Right forelimb (tissue), 1 donor: ENCODE results near the gene TTC28.

Source experiments
- DNase-seq: peaks from one replicate; pipeline ENCODE4 v3.0.0-alpha.2; 2018

The TTC28 gene

GRCh38 chr22:28435982-28436381 is 243.7 kb downstream of the TTC28 start:
- DNase-seq: no peak

GRCh38 chr22:28435140-28435768 is 244.4 kb downstream of the TTC28 start:
- no peak for DNase-seq

- DNase-seq: no peak
Observed at GRCh38 chr22:28430466-28431025, 249.1 kb downstream of the TTC28 start.

GRCh38 chr22:28429711-28430110 is 249.9 kb downstream of the TTC28 start:
- no peak for DNase-seq

GRCh38 chr22:28428271-28428670 is 251.4 kb downstream of the TTC28 start:
- no peak for DNase-seq

GRCh38 chr22:28426346-28427132 is 253.1 kb downstream of the TTC28 start:
- no peak for DNase-seq

- no peak for DNase-seq
Observed at GRCh38 chr22:28425211-28425610, 254.4 kb downstream of the TTC28 start.

- no peak for DNase-seq
Observed at GRCh38 chr22:28424427-28425080, 255.1 kb downstream of the TTC28 start.

- DNase-seq: no peak
Observed at GRCh38 chr22:28419919-28420318, 259.7 kb downstream of the TTC28 start.

- DNase-seq: no peak
Observed at GRCh38 chr22:28418008-28418407, 261.6 kb downstream of the TTC28 start.

- DNase-seq: no peak
Observed at GRCh38 chr22:28417431-28417830, 262.2 kb downstream of the TTC28 start.

- DNase-seq: no peak
Observed at GRCh38 chr22:28414913-28415312, 264.7 kb downstream of the TTC28 start.

GRCh38 chr22:28413612-28414399 is 265.8 kb downstream of the TTC28 start:
- DNase-seq: no peak

GRCh38 chr22:28412109-28412508 is 267.5 kb downstream of the TTC28 start:
- no peak for DNase-seq

- DNase-seq: no peak
Observed at GRCh38 chr22:28411125-28411524, 268.5 kb downstream of the TTC28 start.

GRCh38 chr22:28410050-28410816 is 269.4 kb downstream of the TTC28 start:
- DNase-seq: no peak

- no peak for DNase-seq
Observed at GRCh38 chr22:28408709-28409108, 270.9 kb downstream of the TTC28 start.

GRCh38 chr22:28407645-28408044 is 272.0 kb downstream of the TTC28 start:
- DNase-seq: no peak

GRCh38 chr22:28406246-28406645 is 273.4 kb downstream of the TTC28 start:
- no peak for DNase-seq

GRCh38 chr22:28405588-28405987 is 274.1 kb downstream of the TTC28 start:
- no peak for DNase-seq

- DNase-seq: no peak
Observed at GRCh38 chr22:28402539-28402938, 277.1 kb downstream of the TTC28 start.

GRCh38 chr22:28402060-28402459 is 277.6 kb downstream of the TTC28 start:
- no peak for DNase-seq
